Neuronal stem cell (in vitro differentiated cells): ENCODE data around the gene VWA1.
"Not testable (repeated sequence)": the region's sequence is repeated elsewhere in the genome, so short reads cannot be mapped to it uniquely, and the experiment has no call there.

Experiments used
- DNase-seq: peaks from one replicate; pipeline ENCODE4 v3.0.0-alpha.2; 2013; ENCODE audit warnings: low spot score
- H2AFZ ChIP-seq: one replicate; pipeline ENCODE4 v1.6.1; 2013; ENCODE audit warnings: mild to moderate bottlenecking, low read length, inconsistent platforms
- H2AK5ac ChIP-seq: 2 replicates; pipeline ENCODE4 v1.6.1; 2013; ENCODE audit warnings: low read depth, mild to moderate bottlenecking, inconsistent platforms, low read length, moderate library complexity, mixed read lengths
- H2BK120ac ChIP-seq: 2 replicates; pipeline ENCODE4 v1.6.1; 2013; ENCODE audit warnings: low read depth, mild to moderate bottlenecking, inconsistent platforms, low read length, moderate library complexity, mixed read lengths
- H2BK12ac ChIP-seq: one replicate; pipeline ENCODE4 v1.6.1; 2013; ENCODE audit warnings: low read length, inconsistent platforms
- H2BK15ac ChIP-seq: 2 replicates; pipeline ENCODE4 v1.6.1; 2013; ENCODE audit warnings: mild to moderate bottlenecking, low read length, inconsistent platforms, mixed read lengths
- H2BK5ac ChIP-seq: one replicate; pipeline ENCODE4 v1.6.1; 2013; ENCODE audit warnings: inconsistent platforms, mild to moderate bottlenecking, low read length, moderate library complexity
- H3K14ac ChIP-seq: one replicate; pipeline ENCODE4 v1.6.1; 2013; ENCODE audit warnings: low read length, inconsistent platforms
- H3K18ac ChIP-seq: 2 replicates; pipeline ENCODE4 v1.6.1; 2013; ENCODE audit warnings: low read length, inconsistent platforms
- H3K23ac ChIP-seq: 2 replicates; pipeline ENCODE4 v1.6.1; 2013; ENCODE audit warnings: low read depth, mild to moderate bottlenecking, mixed read lengths, low read length, inconsistent platforms; ENCODE audit not compliant: poor library complexity
- H3K27ac ChIP-seq: replicated peaks from 3 replicates; pipeline ENCODE4 v1.5.1; 2013; ENCODE audit warnings: low read length, inconsistent platforms
- H3K27me3 ChIP-seq, 3 experiments: 2 replicates each; pipeline ENCODE4 v1.6.1; 2013; ENCODE audit warnings: low read length in 3 of 3, mild to moderate bottlenecking in 2 of 3, inconsistent platforms in 1 of 3, low read depth in 1 of 3, mixed read lengths in 1 of 3, moderate library complexity in 1 of 3; ENCODE audit not compliant: control insufficient read depth in 3 of 3, insufficient read depth in 3 of 3
- H3K36me3 ChIP-seq, 2 donors: replicated peaks in 1 of 2; 2 replicates each; pipeline ENCODE4 v1.6.1; 2013; ENCODE audit warnings: low read length in 2 of 2; ENCODE audit not compliant: control insufficient read depth in 2 of 2, insufficient read depth in 2 of 2
- H3K4ac ChIP-seq: 2 replicates; pipeline ENCODE4 v1.6.1; 2013; ENCODE audit warnings: inconsistent platforms, mild to moderate bottlenecking, low read length, moderate library complexity
- H3K4me1 ChIP-seq, 2 donors: 1 replicate in 1 of 2; 2 replicates in 1 of 2; pipeline ENCODE4 v1.6.1; 2013; ENCODE audit warnings: low read length in 2 of 2, low read depth in 1 of 2; ENCODE audit not compliant: control insufficient read depth in 2 of 2, insufficient read depth in 1 of 2
- H3K4me2 ChIP-seq: one replicate; pipeline ENCODE4 v1.6.1; 2013; ENCODE audit warnings: mild to moderate bottlenecking, low read length, inconsistent platforms; ENCODE audit not compliant: insufficient read depth, poor library complexity, severe bottlenecking
- H3K4me3 ChIP-seq, 2 donors: 2 replicates each; pipeline ENCODE4 v1.5.1; 2013; ENCODE audit warnings: low read length in 2 of 2, mild to moderate bottlenecking in 2 of 2, inconsistent platforms in 1 of 2, moderate library complexity in 1 of 2
- H3K79me1 ChIP-seq: one replicate; pipeline ENCODE4 v1.6.1; 2013; ENCODE audit warnings: low read depth, mild to moderate bottlenecking, inconsistent platforms, low read length, moderate library complexity
- H3K9ac ChIP-seq: one replicate; pipeline ENCODE4 v1.6.1; 2013; ENCODE audit warnings: mild to moderate bottlenecking, low read depth, low read length, inconsistent platforms; ENCODE audit not compliant: poor library complexity
- H3K9me3 ChIP-seq, 2 donors: replicated peaks in 1 of 2; 2 replicates each; pipeline versions ENCODE3 to v1.6.1; 2013; ENCODE audit warnings: low read length in 2 of 2, mild to moderate bottlenecking in 2 of 2, inconsistent platforms in 1 of 2, low read depth in 1 of 2, mixed read lengths in 1 of 2, moderate library complexity in 1 of 2; ENCODE audit not compliant: control insufficient read depth in 2 of 2, insufficient read depth in 1 of 2
- H4K8ac ChIP-seq: one replicate; pipeline ENCODE4 v1.6.1; 2013; ENCODE audit warnings: low read depth, mild to moderate bottlenecking, inconsistent platforms, low read length, moderate library complexity
- H4K91ac ChIP-seq: one replicate; pipeline ENCODE4 v1.6.1; 2013; ENCODE audit warnings: low read length, low read depth, mild to moderate bottlenecking, inconsistent platforms; ENCODE audit not compliant: poor library complexity
- WGBS, 2 donors: extraction: QIAGEN DNeasy Blood & Tissue Kit; methylation state at CpG; one replicate each; pipeline ENCODE4 v1.1.7; 2013; ENCODE audit warnings: missing lambda C conversion rate in 2 of 2, mixed read lengths in 1 of 2; ENCODE audit not compliant: insufficient read length in 2 of 2, insufficient replicate concordance in 1 of 2; ENCODE audit errors: extremely low coverage in 2 of 2; 5-methylcytosine and 5-hydroxymethylcytosine counted together

The VWA1 gene

DNA sequence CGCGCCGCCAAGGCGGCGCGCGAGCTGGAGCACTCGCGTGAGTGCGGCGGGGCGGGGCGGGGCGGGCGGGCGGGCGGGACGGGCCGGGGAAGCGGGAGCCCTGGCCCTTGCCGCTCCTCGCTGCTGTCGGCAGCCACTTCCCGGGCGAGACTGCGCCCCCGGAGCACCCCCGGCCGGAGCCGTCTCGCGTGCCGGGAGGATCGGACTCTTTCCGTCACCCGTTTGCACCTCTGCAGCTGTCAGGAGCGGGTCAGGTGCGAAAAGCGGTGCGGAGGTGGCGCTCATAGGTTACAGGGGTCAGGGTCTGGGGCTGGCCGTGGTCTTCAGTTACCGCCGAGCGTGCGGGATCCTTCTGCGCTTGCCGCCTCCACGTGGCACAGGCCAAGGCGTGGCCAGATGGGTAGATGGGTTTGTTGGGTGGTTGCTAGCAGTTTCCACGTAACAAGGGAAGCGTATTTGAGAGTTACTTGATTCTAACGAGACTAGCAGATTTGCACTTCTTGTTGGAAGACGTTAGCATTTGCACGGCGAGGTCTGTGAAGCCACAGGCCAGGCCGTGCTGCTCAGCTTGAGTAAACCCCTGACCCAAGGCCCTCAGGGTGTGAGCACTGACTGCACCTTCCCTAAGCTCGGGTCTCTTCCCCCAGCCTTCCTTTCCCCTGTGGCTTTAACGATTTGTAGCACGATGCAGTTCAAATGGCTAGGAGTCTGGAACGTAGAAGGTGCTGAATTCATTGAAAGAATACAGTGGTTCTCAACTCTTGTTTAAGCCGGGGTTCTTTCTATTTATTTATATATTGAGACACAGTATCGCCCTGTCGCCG, 36.8 kb downstream of the VWA1 start:
- H3K9ac ChIP-seq, DNase-seq, H3K14ac ChIP-seq, H3K9me3 ChIP-seq, H3K4ac ChIP-seq, H2BK12ac ChIP-seq, H2AK5ac ChIP-seq, H3K27ac ChIP-seq, H4K91ac ChIP-seq, H3K27me3 ChIP-seq, H3K79me1 ChIP-seq, H2AFZ ChIP-seq, H3K4me1 ChIP-seq, H2BK15ac ChIP-seq, H2BK5ac ChIP-seq, H4K8ac ChIP-seq, H3K18ac ChIP-seq, H2BK120ac ChIP-seq, H3K23ac ChIP-seq: not testable (repeated sequence)
- H3K4me3 ChIP-seq = peak overlapping the region; percentile 70 to 84
- no CpG with 5 or more reads among the region's 65 CpGs for WGBS, 2 donors
- peak overlapping the region; percentile 66 for H3K4me2 ChIP-seq
- H3K36me3 ChIP-seq = peaks cover 5 to 12% of the 10 kb centered on the region in 2 donors

DNA sequence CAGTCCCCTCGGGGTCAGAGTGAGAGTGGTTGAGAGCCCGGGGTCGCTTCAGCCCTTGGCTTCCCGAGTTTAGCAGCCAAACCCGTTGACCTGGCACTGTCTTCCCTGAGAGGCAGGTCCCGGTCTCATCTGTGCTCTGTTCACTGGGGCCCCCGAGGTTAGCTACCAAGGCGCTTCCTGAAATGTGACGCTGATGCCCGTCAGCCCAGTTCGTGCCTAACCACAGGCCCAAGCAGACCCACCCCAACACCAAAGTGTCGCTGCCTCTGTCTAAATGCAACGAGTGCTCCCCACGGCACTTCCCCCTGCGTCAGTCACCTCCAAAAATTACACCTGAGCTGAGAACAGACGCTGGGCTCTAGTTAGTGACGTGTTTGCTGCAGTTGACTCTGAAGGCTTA, 40.5 kb downstream of the VWA1 start:
- no CpG with 5 or more reads among the region's 17 CpGs for WGBS, 2 donors
- not testable (repeated sequence) for H2BK5ac ChIP-seq, H3K18ac ChIP-seq, H4K91ac ChIP-seq, H2AFZ ChIP-seq, H4K8ac ChIP-seq, H3K4me2 ChIP-seq, DNase-seq, H2BK12ac ChIP-seq, H3K4me1 ChIP-seq, H3K14ac ChIP-seq, H3K27me3 ChIP-seq, H3K4me3 ChIP-seq, H3K23ac ChIP-seq, H3K9ac ChIP-seq, H2BK120ac ChIP-seq, H3K4ac ChIP-seq, H3K27ac ChIP-seq, H2BK15ac ChIP-seq, H3K9me3 ChIP-seq, H2AK5ac ChIP-seq
- peaks cover 10% of the 10 kb centered on the region for H3K79me1 ChIP-seq
- H3K36me3 ChIP-seq = peaks cover 21 to 36% of the 10 kb centered on the region in 2 donors

DNA sequence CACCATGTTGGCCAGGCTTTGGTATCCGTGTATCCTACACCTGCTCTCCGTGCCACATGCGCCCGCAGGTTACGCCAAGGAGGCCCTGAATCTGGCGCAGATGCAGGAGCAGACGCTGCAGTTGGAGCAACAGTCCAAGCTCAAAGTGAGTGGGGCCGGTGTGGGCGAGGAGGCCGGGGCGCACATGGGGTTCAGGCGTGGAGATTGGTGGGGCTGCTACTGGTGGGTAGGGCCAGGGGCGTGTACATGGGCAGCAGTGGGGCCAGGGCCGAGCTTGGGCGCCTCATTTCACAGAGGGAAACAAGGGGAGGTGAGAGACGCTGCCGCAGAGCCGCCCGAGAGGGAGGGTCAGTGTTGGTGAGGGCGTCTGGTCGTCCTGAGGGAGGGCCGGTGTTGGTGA, 41.7 kb downstream of the VWA1 start:
- peak overlapping the region; percentile 72 for H4K91ac ChIP-seq
- H3K79me1 ChIP-seq = peaks cover 8% of the 10 kb centered on the region
- H2BK120ac ChIP-seq = no peak overlapping the region
- no CpG with 5 or more reads among the region's 22 CpGs for WGBS, 2 donors
- H2BK5ac ChIP-seq = no peak overlapping the region
- H2AFZ ChIP-seq = no peak overlapping the region
- no peak overlapping the region for H3K18ac ChIP-seq
- H3K9ac ChIP-seq = no peak overlapping the region
- no peak overlapping the region for H3K4me2 ChIP-seq
- H3K27ac ChIP-seq = no peak overlapping the region
- H3K4ac ChIP-seq = peak overlapping the region; percentile 76
- H2BK15ac ChIP-seq = no peak overlapping the region
- H3K4me3 ChIP-seq = no peak overlapping the region
- H3K23ac ChIP-seq = peak overlapping the region; percentile 43
- DNase-seq = no peak
- H3K36me3 ChIP-seq = peaks cover 21 to 42% of the 10 kb centered on the region in 2 donors
- H3K27me3 ChIP-seq = no peaks in the 10 kb centered on the region
- H3K14ac ChIP-seq = no peak overlapping the region
- no peaks in the 10 kb centered on the region for H3K9me3 ChIP-seq
- peaks cover 2 to 3% of the 10 kb centered on the region in 2 donors for H3K4me1 ChIP-seq
- no peak overlapping the region for H4K8ac ChIP-seq
- no peak overlapping the region for H2AK5ac ChIP-seq
- H2BK12ac ChIP-seq = no peak overlapping the region

DNA sequence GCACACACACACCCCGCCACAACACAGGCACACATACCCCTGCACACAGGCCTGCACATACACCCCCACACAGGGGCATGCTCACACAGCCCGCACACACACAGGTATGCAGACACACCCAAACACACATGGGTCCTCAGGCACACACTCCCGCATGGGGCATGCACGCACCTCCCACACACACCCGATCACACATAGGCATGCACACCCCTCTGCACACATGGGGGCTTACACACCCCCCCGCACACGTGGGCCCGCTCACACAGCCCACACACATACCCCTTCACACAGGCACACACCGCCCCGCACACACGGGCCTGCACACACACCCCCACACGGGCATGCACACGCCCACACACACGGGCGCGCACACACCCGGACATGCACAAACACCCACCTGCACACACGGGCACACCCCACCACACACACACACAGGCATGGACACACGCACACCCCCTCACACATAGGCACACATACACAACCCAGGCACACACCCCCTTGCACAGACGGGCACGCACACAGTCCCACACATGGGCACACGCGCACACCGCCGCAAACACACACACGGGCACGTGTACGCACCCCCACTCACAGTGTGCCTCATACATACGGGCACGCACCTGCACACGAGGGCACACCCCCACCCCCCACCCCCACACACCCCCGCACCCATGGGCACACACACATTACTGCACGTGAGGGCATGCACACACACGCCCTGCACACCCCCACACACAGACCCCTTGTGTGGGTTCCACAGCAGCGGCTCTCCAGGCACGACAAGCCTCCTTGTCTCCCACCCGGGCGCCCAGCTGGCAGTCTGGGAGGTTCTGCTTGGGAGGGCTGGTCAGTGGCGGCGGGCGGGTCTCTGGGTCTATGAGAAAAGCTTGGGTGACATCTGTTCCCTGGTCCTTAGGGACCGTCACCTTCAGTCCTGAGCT, 44.3 kb downstream of the VWA1 start:
- DNase-seq = no peak
- no peaks in the 10 kb centered on the region for H3K4me1 ChIP-seq
- H3K27ac ChIP-seq = no peak overlapping the region
- no peak overlapping the region for H2BK5ac ChIP-seq
- H3K9ac ChIP-seq = peak overlapping the region; percentile 50
- H4K91ac ChIP-seq = no peak overlapping the region
- H2BK12ac ChIP-seq = no peak overlapping the region
- peak overlapping the region; percentile 55 for H3K23ac ChIP-seq
- no peak overlapping the region for H3K14ac ChIP-seq
- H3K27me3 ChIP-seq = no peaks in the 10 kb centered on the region
- H3K79me1 ChIP-seq = peaks cover 8% of the 10 kb centered on the region
- H2AK5ac ChIP-seq = no peak overlapping the region
- no peak overlapping the region for H2BK120ac ChIP-seq
- H3K36me3 ChIP-seq = peaks cover 30 to 60% of the 10 kb centered on the region in 2 donors
- H3K4me2 ChIP-seq = no peak overlapping the region
- no peak overlapping the region for H3K18ac ChIP-seq
- no peak overlapping the region for H4K8ac ChIP-seq
- WGBS, 2 donors = no CpG with 5 or more reads among the region's 42 CpGs
- peak overlapping the region in 1 of 2 donors; percentile 6 for H3K4me3 ChIP-seq
- H2AFZ ChIP-seq = no peak overlapping the region
- no peaks in the 10 kb centered on the region for H3K9me3 ChIP-seq
- no peak overlapping the region for H2BK15ac ChIP-seq
- no peak overlapping the region for H3K4ac ChIP-seq
